Head of caudate nucleus (tissue), 42 donors: ENCODE measurements around the gene PCDHA8.
"Not testable (repeated sequence)": the region's sequence is repeated elsewhere in the genome, so short reads cannot be mapped to it uniquely, and the experiment has no call there.

Experiments
- DNase-seq, 42 donors: peaks; one replicate each; pipeline versions ENCODE4 v3.0.0 to v3.0.0-alpha.2; 2020 to 2021; ENCODE audit warnings: mixed read lengths in 7 of 42
- intact Hi-C: fragments of 100-400 bp; cut with DNase I; formaldehyde crosslinking; loops from one replicate; pipeline ENCODE4 v1.15.0; 2022

PCDHA8 gene

GRCh38 chr5:140868721-140869554, 28.0 kb downstream of the PCDHA8 start, which contains the start of gene PCDHA11:
PCDHA11 (plus strand) TSS chr5:140868957; CDS start chr5:140869104, 147 bp downstream.
- intact Hi-C loops: loop anchor here (5.0 kb wide), 1 partner anchor 173 kb away; no protein-coding TSS in a partner anchor
- DNase-seq: peak in 20 of 42 donors; percentile 16 to 65 (median 36)

GRCh38 chr5:140869555-140869886, 28.5 kb downstream of the PCDHA8 start:
- intact Hi-C loops: loop anchor here (5.0 kb wide), 1 partner anchor 173 kb away; no protein-coding TSS in a partner anchor

GRCh38 chr5:140870221-140871201, 29.5 kb downstream of the PCDHA8 start:
- intact Hi-C loops: no loop called here
- no peak for DNase-seq

More at GRCh38 chr5:140869555-140869886, 28.5 kb downstream of the PCDHA8 start:
- DNase-seq: no peak

- DNase-seq: no peak
- intact Hi-C loops: no loop called here
Observed at GRCh38 chr5:140875085-140876065, 34.4 kb downstream of the PCDHA8 start, which contains the start of gene PCDHA12. PCDHA12 (plus strand) TSS chr5:140875308; CDS start chr5:140875473, 165 bp downstream.

- intact Hi-C loops, DNase-seq: not testable (repeated sequence)
Observed at GRCh38 chr5:140876541-140877261, 35.7 kb downstream of the PCDHA8 start.

- no peak for DNase-seq
- intact Hi-C loops: no loop called here
Observed at GRCh38 chr5:140877262-140877581, 36.2 kb downstream of the PCDHA8 start.

- intact Hi-C loops: loop anchor here (5.0 kb wide), 1 partner anchor 160 kb away; no protein-coding TSS in a partner anchor
- DNase-seq: peak in 6 of 42 donors; percentile 29 to 70 (median 44)
Observed at GRCh38 chr5:140881889-140882590, 41.1 kb downstream of the PCDHA8 start, which contains the start of gene PCDHA13. PCDHA13 (plus strand) TSS chr5:140882124; CDS start chr5:140882269, 145 bp downstream.

- intact Hi-C loops: loop anchor here (5.0 kb wide), 1 partner anchor 160 kb away; no protein-coding TSS in a partner anchor
- DNase-seq: peak in 16 of 42 donors; percentile 4 to 79 (median 31)
Observed at GRCh38 chr5:140882591-140882899, 41.6 kb downstream of the PCDHA8 start.

GRCh38 chr5:140883373-140883772, 42.4 kb downstream of the PCDHA8 start:
- intact Hi-C loops: loop anchor here (5.0 kb wide), 1 partner anchor 159 kb away; no protein-coding TSS in a partner anchor
- no peak for DNase-seq

- intact Hi-C loops: loop anchor here (5.0 kb wide), 1 partner anchor 158 kb away; no protein-coding TSS in a partner anchor
Observed at GRCh38 chr5:140883927-140884697, 43.1 kb downstream of the PCDHA8 start.

More at GRCh38 chr5:140883927-140884697, 43.1 kb downstream of the PCDHA8 start:
- no peak for DNase-seq
